ENCODE data around the gene LHPP. TPM values are rescaled to one million over a fixed set of nuclear protein-coding genes. Genes with fewer than 3 reads are reported as not detected.

Gene LHPP
- polyA plus RNA-seq, 2 of the 4 experiments (the other 2 are of a cell fraction): 14.4 to 18.6 TPM

DNA sequence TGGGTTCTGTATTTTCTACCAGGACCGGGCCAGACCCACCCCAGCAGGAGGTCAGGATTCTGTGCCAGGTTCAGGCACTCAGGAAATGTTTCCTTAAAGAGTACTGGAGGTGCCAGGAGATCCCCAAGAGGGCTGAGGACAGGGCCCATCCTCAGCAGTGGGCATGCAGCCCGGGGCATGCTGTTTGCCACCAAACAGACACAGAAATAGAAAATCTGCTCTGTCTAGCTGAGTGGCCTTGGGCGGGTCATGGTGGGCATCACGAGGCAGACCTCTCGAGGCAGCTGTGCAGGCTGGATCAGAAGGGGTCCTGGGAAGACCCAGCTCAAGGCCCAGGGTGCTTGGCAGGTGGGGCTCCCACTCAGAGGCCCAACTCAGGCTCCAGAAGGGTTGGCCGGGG, 177.6 kb downstream of the LHPP start:
- ChIA-PET POLR2A (no interaction called here), CTCF (interaction anchor here (1.0 to 1.6 kb wide), 3 partner anchors 9 to 65 kb away, joined by 3 read pairs; no protein-coding TSS in a partner anchor)
- H3K9me3 ChIP-seq: no peaks in the 10 kb centered on the region
- no peak overlapping the region for H3K4me3 ChIP-seq
- TF ChIP-seq ZC3H11A (IDR thresholded peaks at IDR 0.05): no peak
- TF ChIP-seq, protein P1, sequence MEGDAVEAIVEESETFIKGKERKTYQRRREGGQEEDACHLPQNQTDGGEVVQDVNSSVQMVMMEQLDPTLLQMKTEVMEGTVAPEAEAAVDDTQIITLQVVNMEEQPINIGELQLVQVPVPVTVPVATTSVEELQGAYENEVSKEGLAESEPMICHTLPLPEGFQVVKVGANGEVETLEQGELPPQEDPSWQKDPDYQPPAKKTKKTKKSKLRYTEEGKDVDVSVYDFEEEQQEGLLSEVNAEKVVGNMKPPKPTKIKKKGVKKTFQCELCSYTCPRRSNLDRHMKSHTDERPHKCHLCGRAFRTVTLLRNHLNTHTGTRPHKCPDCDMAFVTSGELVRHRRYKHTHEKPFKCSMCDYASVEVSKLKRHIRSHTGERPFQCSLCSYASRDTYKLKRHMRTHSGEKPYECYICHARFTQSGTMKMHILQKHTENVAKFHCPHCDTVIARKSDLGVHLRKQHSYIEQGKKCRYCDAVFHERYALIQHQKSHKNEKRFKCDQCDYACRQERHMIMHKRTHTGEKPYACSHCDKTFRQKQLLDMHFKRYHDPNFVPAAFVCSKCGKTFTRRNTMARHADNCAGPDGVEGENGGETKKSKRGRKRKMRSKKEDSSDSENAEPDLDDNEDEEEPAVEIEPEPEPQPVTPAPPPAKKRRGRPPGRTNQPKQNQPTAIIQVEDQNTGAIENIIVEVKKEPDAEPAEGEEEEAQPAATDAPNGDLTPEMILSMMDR (IDR thresholded peaks at IDR 0.05): no peak
- no peak for TF ChIP-seq RNF2 (IDR thresholded peaks at IDR 0.05; ENCODE audit: borderline replicate concordance, low read depth)
- no peak for TF ChIP-seq NPAS2 (CRISPR knock-in tag; IDR thresholded peaks at IDR 0.05; ENCODE audit: borderline replicate concordance)
- TF ChIP-seq MAX (IDR thresholded peaks at IDR 0.05): no peak
- TF ChIP-seq POLR2AphosphoS2 (conservative IDR thresholded peaks at IDR 0.05; ENCODE audit: low read length): no peak
- TF ChIP-seq RCOR1 (IDR thresholded peaks at IDR 0.05; ENCODE audit: low read depth, low read length): no peak
- no peak for TF ChIP-seq TP53 (CRISPR knock-in tag; IDR thresholded peaks at IDR 0.05)
- TF ChIP-seq, protein P2, sequence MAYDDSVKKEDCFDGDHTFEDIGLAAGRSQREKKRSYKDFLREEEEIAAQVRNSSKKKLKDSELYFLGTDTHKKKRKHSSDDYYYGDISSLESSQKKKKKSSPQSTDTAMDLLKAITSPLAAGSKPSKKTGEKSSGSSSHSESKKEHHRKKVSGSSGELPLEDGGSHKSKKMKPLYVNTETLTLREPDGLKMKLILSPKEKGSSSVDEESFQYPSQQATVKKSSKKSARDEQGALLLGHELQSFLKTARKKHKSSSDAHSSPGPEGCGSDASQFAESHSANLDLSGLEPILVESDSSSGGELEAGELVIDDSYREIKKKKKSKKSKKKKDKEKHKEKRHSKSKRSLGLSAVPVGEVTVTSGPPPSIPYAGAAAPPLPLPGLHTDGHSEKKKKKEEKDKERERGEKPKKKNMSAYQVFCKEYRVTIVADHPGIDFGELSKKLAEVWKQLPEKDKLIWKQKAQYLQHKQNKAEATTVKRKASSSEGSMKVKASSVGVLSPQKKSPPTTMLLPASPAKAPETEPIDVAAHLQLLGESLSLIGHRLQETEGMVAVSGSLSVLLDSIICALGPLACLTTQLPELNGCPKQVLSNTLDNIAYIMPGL (CRISPR knock-in tag; IDR thresholded peaks at IDR 0.05; ENCODE audit: borderline replicate concordance): no peak
- no peak for TF ChIP-seq HOXB13 (CRISPR knock-in tag; IDR thresholded peaks at IDR 0.05; ENCODE audit: low read depth)
- 95% methylated on average over 4 of the region's 6 CpGs for WGBS (ENCODE audit: missing lambda C conversion rate)
- no peak overlapping the region for H3K4me2 ChIP-seq
- DNase-seq (ENCODE audit: low read depth in 1 of 2, low spot score in 1 of 2) (no peak), FAIRE-seq (no peak), ATAC-seq (no peak)
- no peaks in the 10 kb centered on the region for H3K4me1 ChIP-seq
- no peak overlapping the region for H3K27ac ChIP-seq

GRCh38 chr10:124639646-124640045, 178.0 kb downstream of the LHPP start:
- FAIRE-seq: no peak
- POLR2A ChIA-PET: no interaction called here
- CTCF ChIA-PET: interaction anchor here (1.6 kb wide), 1 partner anchor 65 kb away, joined by 3 read pairs; no protein-coding TSS in a partner anchor
- Histone ChIP-seq H3K4me2 (no peak overlapping the region), H3K27ac (no peak overlapping the region), H3K4me3 (no peak overlapping the region), H3K4me1 (no peaks in the 10 kb centered on the region), H3K9me3 (no peaks in the 10 kb centered on the region)
- TF ChIP-seq RAD21 (conservative IDR thresholded peaks at IDR 0.05 in 1 of 2, IDR thresholded peaks at IDR 0.05 in 1 of 2) (no peak), HOXB13 (CRISPR knock-in tag; IDR thresholded peaks at IDR 0.05; ENCODE audit: low read depth) (no peak), CBX2 (IDR thresholded peaks at IDR 0.05; ENCODE audit: borderline replicate concordance, low read depth) (no peak), NR3C1 (IDR thresholded peaks at IDR 0.05) (no peak), NPAS2 (CRISPR knock-in tag; IDR thresholded peaks at IDR 0.05; ENCODE audit: borderline replicate concordance) (no peak), CHD2 (IDR thresholded peaks at IDR 0.05; ENCODE audit: low read length, partially characterized antibody) (no peak), ELK1 (IDR thresholded peaks at IDR 0.05; ENCODE audit: low read depth, low read length) (no peak)
- TF ChIP-seq, protein P2 (CRISPR knock-in tag; IDR thresholded peaks at IDR 0.05; ENCODE audit: borderline replicate concordance): no peak
- TF ChIP-seq, protein P3, sequence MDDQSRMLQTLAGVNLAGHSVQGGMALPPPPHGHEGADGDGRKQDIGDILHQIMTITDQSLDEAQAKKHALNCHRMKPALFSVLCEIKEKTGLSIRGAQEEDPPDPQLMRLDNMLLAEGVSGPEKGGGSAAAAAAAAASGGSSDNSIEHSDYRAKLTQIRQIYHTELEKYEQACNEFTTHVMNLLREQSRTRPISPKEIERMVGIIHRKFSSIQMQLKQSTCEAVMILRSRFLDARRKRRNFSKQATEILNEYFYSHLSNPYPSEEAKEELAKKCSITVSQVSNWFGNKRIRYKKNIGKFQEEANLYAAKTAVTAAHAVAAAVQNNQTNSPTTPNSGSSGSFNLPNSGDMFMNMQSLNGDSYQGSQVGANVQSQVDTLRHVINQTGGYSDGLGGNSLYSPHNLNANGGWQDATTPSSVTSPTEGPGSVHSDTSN (IDR thresholded peaks at IDR 0.05): no peak
- no peak for ATAC-seq
- 94% methylated on average over 4 of the region's 6 CpGs for WGBS (ENCODE audit: missing lambda C conversion rate)
- DNase-seq (ENCODE audit: low read depth in 1 of 2, low spot score in 1 of 2): no peak
